Lung (tissue), 12 donors: ENCODE data around the gene TPCN2. TPM values are rescaled to one million over a fixed set of nuclear protein-coding genes. Genes with fewer than 3 reads are reported as not detected.

Source experiments
- ATAC-seq: fragments of 200-7000 bp; cut with Tn5 transposase; one replicate; pipeline ENCODE4 v1.9.1; 2020; ENCODE audit warnings: moderate number of reproducible peaks; ENCODE audit not compliant: insufficient read depth, low FRiP score
- DNase-seq, 3 donors: peaks; one replicate each; pipeline ENCODE4 v3.0.0-alpha.2; 2013 to 2017
- H3K27ac ChIP-seq, 2 donors: one replicate each; pipeline ENCODE4 v1.5.1; 2013; ENCODE audit warnings: mild to moderate bottlenecking in 2 of 2, moderate library complexity in 2 of 2, control low read depth in 1 of 2, inconsistent platforms in 1 of 2, low read depth in 1 of 2, low read length in 1 of 2
- H3K27me3 ChIP-seq, 3 donors: one replicate each; pipeline ENCODE4 v1.5.1; 2013; ENCODE audit warnings: low read length in 2 of 3; ENCODE audit not compliant: control insufficient read depth in 3 of 3, insufficient read depth in 3 of 3
- H3K36me3 ChIP-seq, 4 donors: one replicate each; pipeline ENCODE4 v1.5.1; 2013; ENCODE audit warnings: low read length in 4 of 4, mild to moderate bottlenecking in 1 of 4, moderate library complexity in 1 of 4; ENCODE audit not compliant: control insufficient read depth in 4 of 4, insufficient read depth in 4 of 4
- H3K4me1 ChIP-seq, 5 donors: one replicate each; pipeline ENCODE4 v1.5.1; 2013; ENCODE audit warnings: low read length in 5 of 5, mild to moderate bottlenecking in 2 of 5, moderate library complexity in 1 of 5; ENCODE audit not compliant: control insufficient read depth in 5 of 5, insufficient read depth in 5 of 5
- H3K4me3 ChIP-seq: one replicate; pipeline ENCODE4 v1.5.1; 2013; ENCODE audit warnings: mild to moderate bottlenecking, control low read depth, moderate library complexity
- H3K9ac ChIP-seq, 2 donors: one replicate each; pipeline ENCODE4 v1.5.1; 2013; ENCODE audit warnings: low read length in 2 of 2, control low read depth in 1 of 2; ENCODE audit not compliant: insufficient read depth in 1 of 2
- H3K9me3 ChIP-seq, 4 donors: one replicate each; pipeline ENCODE4 v1.5.1; 2013; ENCODE audit warnings: low read length in 3 of 4, mild to moderate bottlenecking in 1 of 4, moderate library complexity in 1 of 4; ENCODE audit not compliant: control insufficient read depth in 4 of 4, insufficient read depth in 3 of 4
- WGBS, 2 donors: extraction: QIAGEN DNeasy Blood & Tissue Kit; methylation state at CpG; one replicate each; pipeline ENCODE4 v1.1.7; 2013; 5-methylcytosine and 5-hydroxymethylcytosine counted together
- polyA plus RNA-seq, 2 donors: library from polyadenylated mRNA; stranded (reverse); fragments of 200-250 nt; gene quantifications; one replicate each; pipeline ENCODE4 v1.2.1, GENCODE V29; 2013
- total RNA-seq, 2 donors: library from RNA; depleted of rRNA in 1 of 2; stranded (reverse); fragments of >200 nt in 1 of 2; gene quantifications; one replicate each; pipeline ENCODE4 v1.2.1, GENCODE V29; 2014 to 2021
- TF ChIP-seq, protein P1 (sequence below): IDR thresholded peaks from 2 replicates; pipeline ENCODE4 v1.5.1; 2012; ENCODE audit warnings: mild to moderate bottlenecking; ENCODE audit errors: control extremely low read depth, extremely low read depth
- donor health status: control.
- donor health status: control.
- donor health status: Bipolar disorder and iron deficiency.
- donor health status: healthy.
- donor health status: DM: yes; HTN: yes; CAD: no.

Gene TPCN2
- total and polyA plus RNA-seq, 4 donors, result 10.0 to 25.0 (median 14.5) TPM

DNA sequence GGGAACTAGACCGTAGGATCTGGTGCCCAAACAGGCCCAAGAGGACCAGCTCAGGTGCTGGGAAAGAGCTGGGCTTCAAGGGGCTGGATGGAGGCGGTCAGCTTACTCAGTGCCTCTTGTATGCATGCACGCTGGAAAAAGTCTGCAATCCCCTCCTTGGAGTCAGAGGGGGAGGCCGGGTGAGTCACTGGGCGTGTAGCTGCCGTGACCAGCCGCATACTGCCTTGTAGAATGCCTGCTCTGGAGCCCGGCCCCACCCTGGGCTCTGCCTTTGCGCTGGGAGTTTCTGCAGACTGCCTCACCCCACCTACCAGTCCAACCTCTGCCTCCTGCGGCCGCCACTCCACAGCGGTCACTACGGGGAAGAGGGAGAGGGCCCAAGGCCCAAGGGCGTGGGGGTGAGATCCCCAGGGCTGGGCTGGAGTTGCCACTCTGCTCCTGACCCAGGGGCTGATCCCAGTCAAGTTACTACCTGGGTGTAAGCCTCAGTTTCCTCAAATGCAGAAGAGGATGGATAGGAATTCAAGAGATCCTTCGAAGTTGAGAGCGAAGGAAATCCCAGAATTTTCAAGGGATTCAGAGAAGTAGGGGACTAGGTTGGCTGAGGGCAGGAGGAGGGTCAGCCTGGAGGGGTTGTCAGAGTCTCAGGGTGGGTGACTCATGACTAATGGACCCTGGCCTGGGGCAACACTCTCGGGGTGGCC, 39.8 kb upstream of the TPCN2 start:
- Histone ChIP-seq H3K4me1 (peaks cover 0 to 56% (median 7%) of the 10 kb centered on the region in 5 donors), H3K4me3 (no peak overlapping the region), H3K9ac (no peak overlapping the region), H3K27ac (peak overlapping the region in 1 of 2 donors; percentile 59), H3K9me3 (no peaks in the 10 kb centered on the region), H3K36me3 (peaks cover 0 to 2% (median 0%) of the 10 kb centered on the region in 4 donors), H3K27me3 (no peaks in the 10 kb centered on the region)
- 54 to 83% methylated on average over 17 of the region's 17 CpGs for WGBS, 2 donors
- ATAC-seq (peak; percentile 65), DNase-seq (peak in 2 of 3 donors; percentile 31 to 37)
- TF ChIP-seq, protein P1, sequence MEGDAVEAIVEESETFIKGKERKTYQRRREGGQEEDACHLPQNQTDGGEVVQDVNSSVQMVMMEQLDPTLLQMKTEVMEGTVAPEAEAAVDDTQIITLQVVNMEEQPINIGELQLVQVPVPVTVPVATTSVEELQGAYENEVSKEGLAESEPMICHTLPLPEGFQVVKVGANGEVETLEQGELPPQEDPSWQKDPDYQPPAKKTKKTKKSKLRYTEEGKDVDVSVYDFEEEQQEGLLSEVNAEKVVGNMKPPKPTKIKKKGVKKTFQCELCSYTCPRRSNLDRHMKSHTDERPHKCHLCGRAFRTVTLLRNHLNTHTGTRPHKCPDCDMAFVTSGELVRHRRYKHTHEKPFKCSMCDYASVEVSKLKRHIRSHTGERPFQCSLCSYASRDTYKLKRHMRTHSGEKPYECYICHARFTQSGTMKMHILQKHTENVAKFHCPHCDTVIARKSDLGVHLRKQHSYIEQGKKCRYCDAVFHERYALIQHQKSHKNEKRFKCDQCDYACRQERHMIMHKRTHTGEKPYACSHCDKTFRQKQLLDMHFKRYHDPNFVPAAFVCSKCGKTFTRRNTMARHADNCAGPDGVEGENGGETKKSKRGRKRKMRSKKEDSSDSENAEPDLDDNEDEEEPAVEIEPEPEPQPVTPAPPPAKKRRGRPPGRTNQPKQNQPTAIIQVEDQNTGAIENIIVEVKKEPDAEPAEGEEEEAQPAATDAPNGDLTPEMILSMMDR, result no peak

DNA sequence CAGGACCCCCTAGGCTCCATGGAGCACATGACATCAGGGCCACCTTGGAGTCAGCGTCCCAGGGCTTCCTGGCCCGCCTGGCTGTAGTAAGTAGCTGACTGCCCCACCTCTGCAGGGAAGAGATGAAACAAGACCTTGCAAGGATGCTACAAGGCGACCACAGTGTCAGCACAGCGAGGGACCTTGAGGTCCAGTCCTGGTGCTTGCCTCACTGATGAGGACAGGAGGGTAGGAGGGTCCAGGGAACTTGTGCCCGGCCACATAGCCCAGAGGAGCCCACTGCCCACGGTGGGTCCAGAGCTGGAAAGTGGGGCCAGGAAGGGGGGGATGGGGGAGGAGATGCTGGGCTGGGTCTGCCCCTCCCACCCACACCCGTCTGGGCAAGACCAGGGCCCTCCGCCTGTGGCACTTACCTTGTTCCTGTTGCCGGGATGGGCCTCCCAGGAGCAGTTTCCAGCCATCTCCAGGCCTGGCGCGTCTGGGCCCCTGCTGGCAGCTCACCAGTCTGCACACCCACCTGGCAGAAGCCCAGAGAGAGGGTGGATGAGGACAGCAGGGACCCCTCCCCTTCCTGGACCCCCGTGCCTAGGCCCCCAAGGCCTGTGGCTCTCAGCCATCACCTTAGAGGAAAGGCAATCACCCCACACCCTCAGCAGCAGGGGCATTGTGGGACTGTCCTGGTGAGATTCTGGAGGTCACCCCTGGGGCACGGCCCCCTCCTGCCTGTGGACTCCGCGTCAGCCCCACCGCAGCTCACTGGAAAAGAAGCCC, 39.1 kb upstream of the TPCN2 start:
- peak overlapping the region in 1 of 2 donors; percentile 8 for H3K27ac ChIP-seq
- 61 to 63% methylated on average over 16 of the region's 16 CpGs for WGBS, 2 donors
- H3K36me3 ChIP-seq, result peaks cover 0 to 2% (median 0%) of the 10 kb centered on the region in 4 donors
- TF ChIP-seq, protein P1, result no peak
- DNase-seq, result peak in 1 of 3 donors; percentile 32
- H3K4me1 ChIP-seq, result peaks cover 0 to 63% (median 10%) of the 10 kb centered on the region in 5 donors
- H3K9ac ChIP-seq, result no peak overlapping the region
- no peak for ATAC-seq
- no peaks in the 10 kb centered on the region for H3K9me3 ChIP-seq
- H3K27me3 ChIP-seq, result no peaks in the 10 kb centered on the region
- H3K4me3 ChIP-seq, result no peak overlapping the region

DNA sequence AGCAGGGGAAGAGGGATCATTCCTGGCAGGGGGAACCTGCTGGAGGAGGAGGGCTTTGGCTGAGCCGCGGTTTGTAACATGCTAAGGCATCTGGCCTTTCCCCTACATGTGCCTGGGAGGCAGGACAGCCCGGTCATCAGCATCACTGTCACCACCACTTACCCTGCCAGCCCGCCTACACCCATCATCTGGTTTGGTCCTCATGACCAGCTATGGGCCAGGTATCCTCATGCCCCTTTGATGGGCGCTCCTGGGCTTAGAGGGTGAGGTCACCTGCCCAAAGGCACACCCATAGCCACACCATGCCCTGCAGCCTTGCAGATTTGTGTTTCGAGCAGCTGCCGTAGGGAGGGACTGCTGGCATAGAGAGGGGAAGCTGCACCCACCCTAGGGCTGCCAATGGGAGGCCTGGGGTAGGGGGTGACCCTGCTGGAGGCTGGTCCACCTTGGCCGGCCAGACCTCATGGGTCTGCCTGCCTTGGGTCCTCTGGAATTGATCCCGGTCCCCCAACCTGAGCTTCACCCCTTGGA, 38.3 kb upstream of the TPCN2 start:
- no peak for DNase-seq
- TF ChIP-seq, protein P1, result no peak
- peaks cover 0 to 71% (median 18%) of the 10 kb centered on the region in 5 donors for H3K4me1 ChIP-seq
- H3K9ac ChIP-seq, result no peak overlapping the region
- peaks cover 0 to 1% (median 0%) of the 10 kb centered on the region in 4 donors for H3K9me3 ChIP-seq
- H3K27ac ChIP-seq, result peak overlapping the region in 1 of 2 donors; percentile 70
- H3K27me3 ChIP-seq, result no peaks in the 10 kb centered on the region
- H3K4me3 ChIP-seq, result no peak overlapping the region
- peaks cover 0 to 2% (median 0%) of the 10 kb centered on the region in 4 donors for H3K36me3 ChIP-seq
- WGBS, 2 donors, result 49 to 55% methylated on average over 9 of the region's 9 CpGs
- no peak for ATAC-seq
